ENCODE data around the gene ARHGEF28. TPM values are rescaled to one million over a fixed set of nuclear protein-coding genes. Genes with fewer than 3 reads are reported as not detected.

Gene ARHGEF28
- total RNA-seq, 1 donor from 2014 or later = 8.5 TPM

GRCh38 chr5:73942783-73943182 lies 316.8 kb downstream of the ARHGEF28 start:
- TF ChIP-seq, protein P1, sequence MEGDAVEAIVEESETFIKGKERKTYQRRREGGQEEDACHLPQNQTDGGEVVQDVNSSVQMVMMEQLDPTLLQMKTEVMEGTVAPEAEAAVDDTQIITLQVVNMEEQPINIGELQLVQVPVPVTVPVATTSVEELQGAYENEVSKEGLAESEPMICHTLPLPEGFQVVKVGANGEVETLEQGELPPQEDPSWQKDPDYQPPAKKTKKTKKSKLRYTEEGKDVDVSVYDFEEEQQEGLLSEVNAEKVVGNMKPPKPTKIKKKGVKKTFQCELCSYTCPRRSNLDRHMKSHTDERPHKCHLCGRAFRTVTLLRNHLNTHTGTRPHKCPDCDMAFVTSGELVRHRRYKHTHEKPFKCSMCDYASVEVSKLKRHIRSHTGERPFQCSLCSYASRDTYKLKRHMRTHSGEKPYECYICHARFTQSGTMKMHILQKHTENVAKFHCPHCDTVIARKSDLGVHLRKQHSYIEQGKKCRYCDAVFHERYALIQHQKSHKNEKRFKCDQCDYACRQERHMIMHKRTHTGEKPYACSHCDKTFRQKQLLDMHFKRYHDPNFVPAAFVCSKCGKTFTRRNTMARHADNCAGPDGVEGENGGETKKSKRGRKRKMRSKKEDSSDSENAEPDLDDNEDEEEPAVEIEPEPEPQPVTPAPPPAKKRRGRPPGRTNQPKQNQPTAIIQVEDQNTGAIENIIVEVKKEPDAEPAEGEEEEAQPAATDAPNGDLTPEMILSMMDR (IDR thresholded peaks at IDR 0.05; ENCODE audit: insufficient read depth, low read depth, low read length) = no peak
- TF ChIP-seq EZH2 (IDR thresholded peaks at IDR 0.05; ENCODE audit: insufficient read depth, low read length) = no peak
- Mint-ChIP-seq H3K9me3 (ENCODE audit: unreplicated experiment) (peaks cover 6% of the 10 kb centered on the region), H3K4me1 (ENCODE audit: low read depth, unreplicated experiment) (peaks cover 31% of the 10 kb centered on the region), H3K36me3 (ENCODE audit: low read depth, unreplicated experiment) (peaks cover under 1% of the 10 kb centered on the region), H3K27ac (ENCODE audit: unreplicated experiment) (no peak overlapping the region), H3K27me3 (ENCODE audit: low read depth, unreplicated experiment) (no peaks in the 10 kb centered on the region), H3K4me3 (ENCODE audit: unreplicated experiment) (no peak overlapping the region)
- FAIRE-seq (no peak), DNase-seq (ENCODE audit: low read depth) (no peak)
- no peaks in the 10 kb centered on the region for H3K27me3 ChIP-seq (ENCODE audit: insufficient read depth, low read length)
- no peak overlapping the region for H2AFZ ChIP-seq (ENCODE audit: low read depth, low read length)
- H4K20me1 ChIP-seq (ENCODE audit: insufficient read depth, low read length) = no peaks in the 10 kb centered on the region
- no peaks in the 10 kb centered on the region for H3K9me3 ChIP-seq (ENCODE audit: insufficient read depth, low read depth, low read length)
- H3K4me3 ChIP-seq (ENCODE audit: insufficient read depth, low read depth, low read length) = no peak overlapping the region
- no peak overlapping the region for H3K4me2 ChIP-seq (ENCODE audit: low read length)
- no peaks in the 10 kb centered on the region for H3K79me2 ChIP-seq (ENCODE audit: insufficient read depth, low read length)
- no peak overlapping the region for H3K9ac ChIP-seq (ENCODE audit: low read length)
- H3K4me1 ChIP-seq (ENCODE audit: insufficient read depth, low read length) = peaks cover 20% of the 10 kb centered on the region
- H3K36me3 ChIP-seq (ENCODE audit: insufficient read depth, low read length) = no peaks in the 10 kb centered on the region
- H3K27ac ChIP-seq (ENCODE audit: low read depth, low read length) = no peak overlapping the region

- Mint-ChIP-seq H3K4me1 (ENCODE audit: low read depth, unreplicated experiment) (peaks cover 33% of the 10 kb centered on the region), H3K36me3 (ENCODE audit: low read depth, unreplicated experiment) (peaks cover 2% of the 10 kb centered on the region), H3K27ac (ENCODE audit: unreplicated experiment) (no peak overlapping the region), H3K4me3 (ENCODE audit: unreplicated experiment) (no peak overlapping the region), H3K27me3 (ENCODE audit: low read depth, unreplicated experiment) (no peaks in the 10 kb centered on the region), H3K9me3 (ENCODE audit: unreplicated experiment) (peaks cover 6% of the 10 kb centered on the region)
- Histone ChIP-seq H4K20me1 (ENCODE audit: insufficient read depth, low read length) (no peaks in the 10 kb centered on the region), H3K9me3 (ENCODE audit: insufficient read depth, low read depth, low read length) (no peaks in the 10 kb centered on the region), H2AFZ (ENCODE audit: low read depth, low read length) (no peak overlapping the region), H3K79me2 (ENCODE audit: insufficient read depth, low read length) (no peaks in the 10 kb centered on the region), H3K4me1 (ENCODE audit: insufficient read depth, low read length) (peaks cover 20% of the 10 kb centered on the region), H3K36me3 (ENCODE audit: insufficient read depth, low read length) (no peaks in the 10 kb centered on the region), H3K27ac (ENCODE audit: low read depth, low read length) (no peak overlapping the region), H3K4me2 (ENCODE audit: low read length) (no peak overlapping the region), H3K9ac (ENCODE audit: low read length) (no peak overlapping the region), H3K27me3 (ENCODE audit: insufficient read depth, low read length) (no peaks in the 10 kb centered on the region), H3K4me3 (ENCODE audit: insufficient read depth, low read depth, low read length) (no peak overlapping the region)
- DNase-seq (ENCODE audit: low read depth) = peak; percentile 55
- TF ChIP-seq EZH2 (IDR thresholded peaks at IDR 0.05; ENCODE audit: insufficient read depth, low read length) = no peak
- FAIRE-seq = no peak
These were observed 317.4 kb downstream of the ARHGEF28 start for GRCh38 chr5:73943397-73943796.

- peaks cover 37% of the 10 kb centered on the region for H3K4me1 Mint-ChIP-seq (ENCODE audit: low read depth, unreplicated experiment)
These were observed 318.6 kb downstream of the ARHGEF28 start for GRCh38 chr5:73944581-73944980.

More at GRCh38 chr5:73944581-73944980, 318.6 kb downstream of the ARHGEF28 start:
- Histone ChIP-seq H4K20me1 (ENCODE audit: insufficient read depth, low read length) (no peaks in the 10 kb centered on the region), H3K4me1 (ENCODE audit: insufficient read depth, low read length) (peaks cover 18% of the 10 kb centered on the region), H3K9ac (ENCODE audit: low read length) (no peak overlapping the region), H3K36me3 (ENCODE audit: insufficient read depth, low read length) (no peaks in the 10 kb centered on the region), H3K4me2 (ENCODE audit: low read length) (no peak overlapping the region), H3K27ac (ENCODE audit: low read depth, low read length) (no peak overlapping the region), H3K9me3 (ENCODE audit: insufficient read depth, low read depth, low read length) (no peaks in the 10 kb centered on the region), H3K4me3 (ENCODE audit: insufficient read depth, low read depth, low read length) (no peak overlapping the region), H3K27me3 (ENCODE audit: insufficient read depth, low read length) (no peaks in the 10 kb centered on the region), H3K79me2 (ENCODE audit: insufficient read depth, low read length) (no peaks in the 10 kb centered on the region), H2AFZ (ENCODE audit: low read depth, low read length) (no peak overlapping the region)
- FAIRE-seq = no peak
- Mint-ChIP-seq H3K27me3 (ENCODE audit: low read depth, unreplicated experiment) (no peaks in the 10 kb centered on the region), H3K9me3 (ENCODE audit: unreplicated experiment) (peaks cover 6% of the 10 kb centered on the region), H3K4me3 (ENCODE audit: unreplicated experiment) (no peak overlapping the region), H3K27ac (ENCODE audit: unreplicated experiment) (no peak overlapping the region), H3K36me3 (ENCODE audit: low read depth, unreplicated experiment) (peaks cover 2% of the 10 kb centered on the region)
- no peak for DNase-seq (ENCODE audit: low read depth)
- TF ChIP-seq, protein P1 (IDR thresholded peaks at IDR 0.05; ENCODE audit: insufficient read depth, low read depth, low read length) = no peak
- TF ChIP-seq EZH2 (IDR thresholded peaks at IDR 0.05; ENCODE audit: insufficient read depth, low read length) = no peak
